ENCODE measurements around the gene DENND1A. TPM values are rescaled to one million over a fixed set of nuclear protein-coding genes. Genes with fewer than 3 reads are reported as not detected.

Gene DENND1A
- total and polyA plus RNA-seq, 2 experiments from 2014 or later: 13.1 to 28.7 TPM

DNA sequence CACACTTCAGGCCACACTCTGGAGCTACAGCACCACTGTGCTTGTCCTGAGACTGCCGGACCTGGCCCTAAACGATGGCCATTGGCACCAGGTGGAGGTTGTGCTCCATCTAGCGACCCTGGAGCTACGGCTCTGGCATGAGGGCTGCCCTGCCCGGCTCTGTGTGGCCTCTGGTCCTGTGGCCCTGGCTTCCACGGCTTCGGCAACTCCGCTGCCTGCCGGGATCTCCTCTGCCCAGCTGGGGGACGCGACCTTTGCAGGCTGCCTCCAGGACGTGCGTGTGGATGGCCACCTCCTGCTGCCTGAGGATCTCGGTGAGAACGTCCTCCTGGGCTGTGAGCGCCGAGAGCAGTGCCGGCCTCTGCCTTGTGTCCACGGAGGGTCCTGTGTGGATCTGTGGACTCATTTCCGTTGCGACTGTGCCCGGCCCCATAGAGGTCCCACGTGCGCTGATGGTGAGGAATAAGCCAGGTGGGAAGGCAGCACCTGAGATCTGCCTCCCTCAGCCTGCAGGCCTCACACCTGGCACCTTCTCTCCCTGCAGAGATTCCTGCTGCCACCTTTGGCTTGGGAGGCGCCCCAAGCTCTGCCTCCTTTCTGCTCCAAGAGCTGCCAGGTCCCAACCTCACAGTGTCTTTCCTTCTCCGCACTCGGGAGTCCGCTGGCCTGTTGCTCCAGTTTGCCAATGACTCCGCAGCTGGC is 559.2 kb downstream of the DENND1A start:
- Mint-ChIP-seq H3K27ac (no peak overlapping the region), H3K36me3 (ENCODE audit: low read depth) (no peaks in the 10 kb centered on the region), H3K9me3 (no peaks in the 10 kb centered on the region), H3K4me3 (no peak overlapping the region), H3K4me1 (peaks cover 28% of the 10 kb centered on the region), H3K27me3 (ENCODE audit: insufficient read depth, low read depth, poor library complexity) (peaks cover 38% of the 10 kb centered on the region)
- Histone ChIP-seq H3K36me3 (ENCODE audit: insufficient read depth) (no peaks in the 10 kb centered on the region), H3K4me2 (no peak overlapping the region), H2AFZ (no peak overlapping the region), H3K79me2 (replicated peaks; ENCODE audit: insufficient read depth) (no peaks in the 10 kb centered on the region), H3F3A (replicated peaks; ENCODE audit: low read depth) (peaks cover 5% of the 10 kb centered on the region; the same call in 1 of the 2 replicates), H3K9me2 (ENCODE audit: insufficient read depth) (no peaks in the 10 kb centered on the region), H3K27ac (ENCODE audit: low read depth) (no peak overlapping the region), H3K4me3 (no peak overlapping the region), H4K20me1 (replicated peaks; ENCODE audit: insufficient read depth) (no peaks in the 10 kb centered on the region), H3K27me3 (ENCODE audit: insufficient read depth) (peaks cover 37% of the 10 kb centered on the region), H3K4me1 (ENCODE audit: insufficient read depth) (peaks cover 5% of the 10 kb centered on the region)
- no peak for ATAC-seq
- DNase-seq (ENCODE audit: low spot score): no peak
- TF ChIP-seq POLR2AphosphoS5 (IDR thresholded peaks at IDR 0.05; ENCODE audit: low read depth): no peak
- no peak for TF ChIP-seq CREB1 (CRISPR knock-in tag; IDR thresholded peaks at IDR 0.05; ENCODE audit: low read depth)
- no peak for TF ChIP-seq REST (IDR thresholded peaks at IDR 0.05; ENCODE audit: unreplicated experiment)
- TF ChIP-seq, protein P1, sequence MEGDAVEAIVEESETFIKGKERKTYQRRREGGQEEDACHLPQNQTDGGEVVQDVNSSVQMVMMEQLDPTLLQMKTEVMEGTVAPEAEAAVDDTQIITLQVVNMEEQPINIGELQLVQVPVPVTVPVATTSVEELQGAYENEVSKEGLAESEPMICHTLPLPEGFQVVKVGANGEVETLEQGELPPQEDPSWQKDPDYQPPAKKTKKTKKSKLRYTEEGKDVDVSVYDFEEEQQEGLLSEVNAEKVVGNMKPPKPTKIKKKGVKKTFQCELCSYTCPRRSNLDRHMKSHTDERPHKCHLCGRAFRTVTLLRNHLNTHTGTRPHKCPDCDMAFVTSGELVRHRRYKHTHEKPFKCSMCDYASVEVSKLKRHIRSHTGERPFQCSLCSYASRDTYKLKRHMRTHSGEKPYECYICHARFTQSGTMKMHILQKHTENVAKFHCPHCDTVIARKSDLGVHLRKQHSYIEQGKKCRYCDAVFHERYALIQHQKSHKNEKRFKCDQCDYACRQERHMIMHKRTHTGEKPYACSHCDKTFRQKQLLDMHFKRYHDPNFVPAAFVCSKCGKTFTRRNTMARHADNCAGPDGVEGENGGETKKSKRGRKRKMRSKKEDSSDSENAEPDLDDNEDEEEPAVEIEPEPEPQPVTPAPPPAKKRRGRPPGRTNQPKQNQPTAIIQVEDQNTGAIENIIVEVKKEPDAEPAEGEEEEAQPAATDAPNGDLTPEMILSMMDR (conservative IDR thresholded peaks at IDR 0.05; ENCODE audit: low read depth in 2 of 2): no peak; a peak in 1 of 4 replicates

DNA sequence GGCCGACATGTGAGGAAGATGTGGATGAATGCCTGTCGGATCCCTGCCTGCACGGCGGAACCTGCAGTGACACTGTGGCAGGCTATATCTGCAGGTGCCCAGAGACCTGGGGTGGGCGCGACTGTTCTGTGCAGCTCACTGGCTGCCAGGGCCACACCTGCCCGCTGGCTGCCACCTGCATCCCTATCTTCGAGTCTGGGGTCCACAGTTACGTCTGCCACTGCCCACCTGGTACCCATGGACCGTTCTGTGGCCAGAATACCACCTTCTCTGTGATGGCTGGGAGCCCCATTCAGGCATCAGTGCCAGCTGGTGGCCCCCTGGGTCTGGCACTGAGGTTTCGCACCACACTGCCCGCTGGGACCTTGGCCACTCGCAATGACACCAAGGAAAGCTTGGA is 559.8 kb downstream of the DENND1A start:
- Mint-ChIP-seq H3K9me3 (no peaks in the 10 kb centered on the region), H3K4me3 (no peak overlapping the region)
- H4K20me1 ChIP-seq (replicated peaks; ENCODE audit: insufficient read depth): no peaks in the 10 kb centered on the region
- TF ChIP-seq ZNF331 (CRISPR knock-in tag; IDR thresholded peaks at IDR 0.05; ENCODE audit: low read depth): no peak
- no peak for TF ChIP-seq POLR2AphosphoS5 (IDR thresholded peaks at IDR 0.05; ENCODE audit: low read depth)
- TF ChIP-seq JUNB (IDR thresholded peaks at IDR 0.05; ENCODE audit: unreplicated experiment): no peak
- TF ChIP-seq EZH2 (IDR thresholded peaks at IDR 0.05; ENCODE audit: low read depth, unreplicated experiment): no peak
- TF ChIP-seq, protein P1 (conservative IDR thresholded peaks at IDR 0.05; ENCODE audit: low read depth in 2 of 2): no peak
- TF ChIP-seq EZH2phosphoT487 (IDR thresholded peaks at IDR 0.05; ENCODE audit: unreplicated experiment): no peak
- no peak for TF ChIP-seq ETS1 (IDR thresholded peaks at IDR 0.05)
- TF ChIP-seq CREB1 (CRISPR knock-in tag; IDR thresholded peaks at IDR 0.05; ENCODE audit: low read depth): no peak
- TF ChIP-seq REST (IDR thresholded peaks at IDR 0.05; ENCODE audit: unreplicated experiment): no peak
- TF ChIP-seq STAT1 (IDR thresholded peaks at IDR 0.05; ENCODE audit: unreplicated experiment): no peak

More for the DNA sequence above, 559.8 kb downstream of the DENND1A start:
- Histone ChIP-seq H3K79me2 (replicated peaks; ENCODE audit: insufficient read depth) (no peaks in the 10 kb centered on the region), H2AFZ (no peak overlapping the region), H3K4me1 (ENCODE audit: insufficient read depth) (peaks cover 5% of the 10 kb centered on the region), H3F3A (replicated peaks; ENCODE audit: low read depth) (peaks cover 5% of the 10 kb centered on the region; the same call in 1 of the 2 replicates), H3K4me3 (no peak overlapping the region), H3K4me2 (no peak overlapping the region), H3K27ac (ENCODE audit: low read depth) (no peak overlapping the region), H3K36me3 (ENCODE audit: insufficient read depth) (no peaks in the 10 kb centered on the region), H3K27me3 (ENCODE audit: insufficient read depth) (peaks cover 37% of the 10 kb centered on the region), H3K9me2 (ENCODE audit: insufficient read depth) (no peaks in the 10 kb centered on the region)
- no peak for ATAC-seq
- Mint-ChIP-seq H3K27ac (no peak overlapping the region), H3K36me3 (ENCODE audit: low read depth) (no peaks in the 10 kb centered on the region), H3K4me1 (peaks cover 32% of the 10 kb centered on the region), H3K27me3 (ENCODE audit: insufficient read depth, low read depth, poor library complexity) (peaks cover 39% of the 10 kb centered on the region)
- no peak for DNase-seq (ENCODE audit: low spot score)
